HG02870 (cell line): ENCODE data around the gene FAF1.
A peak's percentile ranks its signal among the peaks of the same experiment; 100 is the strongest.
"Not testable (repeated sequence)": the region's sequence is repeated elsewhere in the genome, so short reads cannot be mapped to it uniquely, and the experiment has no call there.

Experiments
- ATAC-seq: cut with Tn5 transposase; IDR thresholded peaks from one replicate; pipeline ENCODE4 v1.9.1; 2021; ENCODE audit warnings: mild to moderate bottlenecking, moderate library complexity; ENCODE audit not compliant: unreplicated experiment

The FAF1 gene

DNA sequence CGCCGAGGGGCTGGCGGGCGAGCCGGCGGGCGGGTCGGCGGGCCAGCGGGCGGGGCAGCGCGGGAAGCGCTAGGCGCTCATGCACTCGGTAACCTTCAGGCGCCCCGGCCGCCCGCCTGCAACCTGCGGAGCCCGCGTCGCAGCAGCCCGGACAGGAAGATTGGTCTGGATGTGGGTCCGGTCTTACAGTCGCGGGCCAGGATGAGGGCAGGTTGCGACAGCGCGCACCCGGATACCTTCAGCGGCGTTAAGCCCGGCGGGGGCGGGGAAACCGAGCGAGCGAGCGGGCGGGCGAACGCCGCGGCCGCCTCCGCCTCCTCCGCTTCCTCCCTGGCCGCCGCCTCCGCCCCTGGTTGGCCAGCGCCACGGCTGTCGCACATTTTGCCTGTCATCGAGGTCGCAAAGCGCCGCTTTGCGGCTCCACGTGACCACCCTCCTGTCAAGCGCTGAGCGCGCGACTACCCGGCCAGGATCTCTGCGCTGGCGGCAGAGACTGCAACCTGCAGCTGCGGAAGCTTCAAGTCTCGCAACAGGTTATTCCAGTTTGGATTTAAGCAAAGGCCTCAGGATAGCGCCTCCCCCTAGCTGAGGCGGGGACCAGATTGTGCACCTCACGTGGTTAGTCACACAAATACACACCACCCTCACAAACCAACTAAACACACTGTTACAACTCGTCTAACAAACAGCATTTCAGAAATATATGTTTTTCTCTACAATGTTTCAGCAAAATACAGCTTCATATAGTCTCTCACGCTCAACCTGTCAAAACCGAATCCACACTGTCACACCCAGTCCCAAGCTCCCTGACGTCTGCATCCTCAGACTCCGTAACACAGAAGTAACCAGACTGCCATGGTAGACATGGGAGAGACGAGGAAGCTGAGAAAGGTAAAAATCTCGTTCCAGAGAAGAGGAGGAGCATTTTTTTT, at the start of gene FAF1:
Gene FAF1 (minus strand): TSS at position 355 of the 932 bp plus-strand sequence. CDS start 456 bp downstream, outside the sequence.
- ATAC-seq = peak; percentile 83

DNA sequence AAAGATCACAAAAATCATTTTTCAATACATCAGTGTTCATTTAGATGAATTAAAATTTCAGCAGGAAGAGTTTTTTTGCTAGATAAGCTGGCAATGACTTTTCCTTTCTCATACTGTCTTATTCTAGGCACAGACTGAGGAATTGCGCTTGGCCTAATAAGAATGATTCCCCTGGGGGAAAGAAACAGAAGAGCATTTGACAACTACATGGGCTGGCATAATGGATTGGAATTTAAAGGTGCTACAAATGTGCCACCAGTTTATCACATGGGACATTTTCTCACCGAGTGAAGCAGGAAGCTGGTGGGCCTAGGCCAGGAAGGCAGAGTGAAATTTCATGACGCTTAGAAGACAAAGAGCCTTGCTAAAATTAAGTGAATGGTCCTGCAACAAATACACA, 49.3 kb upstream of the FAF1 start:
- ATAC-seq = no peak

DNA sequence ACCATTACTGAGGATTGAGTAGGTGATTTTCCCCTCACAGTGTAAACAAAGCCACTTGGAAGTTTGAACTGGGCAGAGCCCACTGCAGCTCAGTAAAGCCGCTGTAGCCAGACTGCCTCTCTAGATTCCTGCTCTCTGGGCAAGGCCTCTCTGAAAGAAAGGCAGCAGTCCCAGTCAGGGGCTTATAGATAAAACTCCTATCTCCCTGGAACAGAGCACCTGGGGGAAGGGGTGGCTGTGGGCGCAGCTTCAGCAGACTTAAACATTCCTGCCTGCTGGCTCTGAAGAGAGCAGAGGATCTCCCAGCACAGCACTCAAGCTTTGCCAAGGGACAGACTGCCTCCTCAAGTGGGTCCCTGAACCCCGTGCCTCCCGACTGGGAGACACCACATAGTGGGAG, 45.5 kb upstream of the FAF1 start:
- ATAC-seq = not testable (repeated sequence)

DNA sequence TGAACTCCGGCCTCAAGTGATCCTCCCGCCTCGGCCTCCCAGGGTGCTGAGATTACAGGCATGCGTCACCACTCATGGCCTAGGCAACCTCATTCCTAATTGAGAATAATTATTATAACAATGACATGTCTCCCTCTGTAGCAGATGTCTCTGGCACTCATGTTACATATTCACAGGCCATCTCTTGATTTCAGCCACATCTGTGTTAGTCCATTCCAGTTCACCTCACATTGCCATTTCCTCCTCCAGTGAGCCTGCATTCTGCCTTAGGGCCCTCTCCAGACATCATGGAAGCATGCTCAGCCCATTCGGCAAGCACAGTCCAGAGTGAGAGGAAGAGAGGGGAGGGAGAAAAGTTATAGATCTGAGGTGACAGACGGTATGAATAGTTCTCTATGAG, 42.4 kb upstream of the FAF1 start:
- ATAC-seq = no peak

DNA sequence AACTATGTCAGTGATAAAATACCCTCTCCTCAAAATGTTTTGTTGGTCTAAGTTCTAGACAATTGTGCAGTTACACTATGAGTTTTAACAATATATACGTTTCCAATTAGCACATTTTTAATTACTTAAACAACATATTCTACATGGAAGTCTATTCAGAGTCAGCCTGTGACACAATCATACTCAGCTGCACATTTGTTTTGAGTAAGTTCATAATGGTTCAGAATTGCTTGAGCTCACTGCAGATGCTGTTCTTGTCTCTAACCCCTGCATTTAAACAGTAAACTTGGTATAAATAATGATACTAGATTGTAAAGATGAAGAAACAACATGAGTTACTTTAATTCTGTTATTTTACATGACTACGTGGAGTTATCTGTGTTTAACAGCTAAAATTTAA, 40.6 kb upstream of the FAF1 start:
- peak; percentile 35 for ATAC-seq

DNA sequence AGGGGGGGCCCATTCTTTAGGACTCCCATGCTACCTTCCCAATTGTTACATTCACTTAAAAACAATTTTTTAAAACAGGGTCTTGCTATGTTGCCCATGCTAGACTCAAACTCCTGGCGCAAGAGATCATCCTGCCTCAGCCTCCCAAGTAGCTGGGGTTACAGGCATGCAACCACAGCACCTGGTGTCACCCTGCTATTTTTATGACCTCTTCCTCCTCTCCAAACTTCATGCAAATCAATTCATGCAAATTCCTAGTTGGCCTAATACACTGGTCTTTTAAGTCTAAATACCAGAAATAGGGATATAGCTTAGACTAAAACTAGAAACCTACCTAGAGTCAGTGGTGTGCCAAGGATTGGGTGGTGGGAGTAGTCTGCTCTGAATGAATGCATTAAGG, 40.1 kb upstream of the FAF1 start:
- ATAC-seq = peak; percentile 63

DNA sequence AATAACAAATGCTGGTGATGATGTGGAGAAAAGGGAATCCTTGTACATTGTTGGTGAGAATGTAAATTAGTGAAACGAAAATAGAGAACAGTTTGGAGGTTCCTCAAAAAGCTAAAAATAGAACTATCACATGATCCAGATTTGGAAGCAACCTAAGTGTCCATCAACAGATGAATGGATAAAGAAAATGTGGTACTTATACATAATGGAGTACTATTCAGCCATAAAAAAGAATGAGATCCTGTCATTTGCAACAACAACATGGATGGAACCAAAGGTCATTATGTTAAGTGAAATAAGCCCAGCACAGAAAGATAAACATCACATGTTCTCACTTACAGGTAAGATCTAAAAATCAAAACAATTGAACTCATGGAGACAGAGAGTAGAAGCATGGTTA, 39.3 kb upstream of the FAF1 start:
- ATAC-seq = not testable (repeated sequence)

GRCh38 chr1:50996083-50996482, 36.0 kb upstream of the FAF1 start:
- no peak for ATAC-seq

DNA sequence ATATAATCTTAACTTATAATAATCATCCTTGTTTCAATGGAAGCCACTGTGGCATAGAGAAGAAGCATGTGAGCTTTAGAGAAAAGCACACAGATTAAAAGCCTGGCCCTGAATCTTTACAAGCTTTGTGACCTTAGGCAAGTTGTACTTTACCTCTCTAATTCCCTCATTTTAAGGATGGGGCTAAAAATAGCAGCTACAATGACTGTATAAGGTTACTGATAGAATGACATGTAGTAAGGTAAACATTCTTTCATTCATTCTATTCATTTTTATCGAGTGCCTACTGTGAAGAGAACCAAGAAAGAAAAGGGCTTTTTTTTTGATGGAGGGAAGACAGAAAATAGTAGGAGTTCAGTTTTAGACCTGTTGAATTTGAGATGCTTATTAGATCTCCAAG, 35.6 kb upstream of the FAF1 start:
- ATAC-seq = no peak

- no peak for ATAC-seq
These were observed 34.9 kb upstream of the FAF1 start for GRCh38 chr1:50994997-50995396.

GRCh38 chr1:50993645-50994044, 33.6 kb upstream of the FAF1 start:
- ATAC-seq = no peak

DNA sequence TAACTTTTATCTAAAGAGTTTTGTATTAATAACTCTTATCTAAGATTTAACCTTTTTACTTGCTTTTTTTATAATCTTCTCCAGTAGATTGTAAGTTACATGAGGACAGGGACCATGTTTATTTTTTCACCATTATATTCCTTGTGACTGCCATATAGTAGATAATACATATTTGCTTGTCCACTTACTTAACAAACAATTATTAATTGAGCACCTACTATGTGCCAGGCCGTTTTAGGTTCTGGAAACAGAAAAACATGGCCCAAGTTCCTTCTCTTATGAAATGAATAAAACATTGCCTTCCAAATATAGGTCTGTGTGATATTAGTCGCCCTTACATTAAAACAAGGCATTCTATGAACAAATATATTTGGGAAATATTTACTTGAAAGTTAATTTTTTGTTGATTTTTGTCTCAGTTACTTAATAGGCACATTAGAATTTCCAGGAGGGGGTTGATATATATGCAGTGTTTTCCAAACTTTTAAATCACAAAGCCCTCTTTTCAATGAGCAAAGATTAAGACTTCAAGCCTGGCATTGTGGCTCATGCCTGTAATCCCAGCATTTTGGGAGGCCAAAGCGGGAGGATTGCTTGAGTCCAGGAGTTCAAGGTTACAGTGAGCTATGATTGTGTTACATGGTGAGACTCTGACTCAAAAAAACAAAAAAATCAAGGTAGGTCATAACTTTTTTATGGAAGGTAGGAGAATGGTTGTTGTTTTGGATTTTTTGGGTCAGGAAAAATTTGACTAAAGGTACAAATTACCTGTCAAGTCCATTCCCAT, 32.7 kb upstream of the FAF1 start:
- no peak for ATAC-seq

- no peak for ATAC-seq
These were observed 29.6 kb upstream of the FAF1 start for GRCh38 chr1:50989694-50990093.

DNA sequence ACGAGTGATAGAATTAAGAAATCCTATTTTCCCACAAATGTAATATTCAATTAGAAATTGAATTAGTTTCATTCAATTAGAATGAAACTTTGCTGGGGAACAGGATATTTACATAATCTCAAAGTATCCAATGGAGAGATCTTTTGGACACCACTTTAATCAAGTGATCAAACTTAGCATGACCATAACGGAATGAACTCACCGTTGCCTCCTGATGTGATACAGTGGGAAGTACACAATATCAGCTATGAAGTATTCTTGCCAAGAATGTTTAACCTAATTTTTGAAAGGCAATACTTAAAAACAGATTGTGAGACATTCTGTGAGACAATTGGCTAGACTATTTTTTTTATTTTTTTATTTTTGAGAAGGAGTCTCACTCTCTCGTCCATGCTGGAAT, 26.6 kb upstream of the FAF1 start:
- no peak for ATAC-seq

- no peak for ATAC-seq
These were observed 25.0 kb upstream of the FAF1 start for GRCh38 chr1:50985094-50985493.

DNA sequence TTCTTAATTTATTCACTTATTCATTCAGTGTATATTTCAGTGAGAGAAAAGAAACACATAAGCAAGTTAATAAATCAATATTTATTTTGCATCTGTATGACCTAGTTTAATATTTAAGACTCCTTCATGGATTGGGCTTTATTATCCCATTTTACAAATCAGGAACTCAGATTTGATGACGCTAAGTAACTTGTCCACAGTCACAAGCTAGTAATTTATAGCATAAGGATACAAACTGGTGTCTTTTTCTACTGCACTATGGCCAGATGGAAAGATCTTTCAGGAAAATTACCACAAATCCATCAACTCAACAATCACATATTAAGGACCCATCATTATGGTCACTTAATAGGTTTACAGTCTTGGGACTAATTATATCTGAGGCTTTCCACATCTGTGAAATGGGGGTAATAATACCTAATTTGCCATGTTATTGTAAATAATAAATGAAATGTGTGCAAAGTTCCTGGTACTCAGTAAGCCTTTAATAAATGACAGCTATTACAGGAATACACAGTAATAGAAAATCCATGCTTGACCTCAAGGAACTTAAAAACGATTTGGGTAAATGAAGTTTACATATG, 23.2 kb upstream of the FAF1 start:
- no peak for ATAC-seq

DNA sequence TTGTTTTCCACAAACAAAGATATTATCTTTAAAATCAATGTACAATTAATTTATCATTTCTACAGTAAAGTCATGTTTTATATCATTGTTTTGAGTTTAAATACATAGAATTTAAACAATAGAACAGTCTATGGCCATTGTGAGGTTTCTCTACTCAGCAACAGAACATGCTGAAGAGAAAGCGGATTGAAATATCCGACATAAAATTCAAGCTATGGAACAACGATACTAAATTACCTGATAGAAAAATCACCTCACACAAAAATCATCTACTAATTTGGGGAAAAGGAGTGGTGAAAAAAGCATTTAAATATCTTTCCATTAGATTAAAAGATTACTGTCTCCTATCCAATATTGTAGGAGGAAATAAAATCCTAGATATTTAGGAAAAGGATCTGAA, 22.5 kb upstream of the FAF1 start:
- ATAC-seq = no peak

DNA sequence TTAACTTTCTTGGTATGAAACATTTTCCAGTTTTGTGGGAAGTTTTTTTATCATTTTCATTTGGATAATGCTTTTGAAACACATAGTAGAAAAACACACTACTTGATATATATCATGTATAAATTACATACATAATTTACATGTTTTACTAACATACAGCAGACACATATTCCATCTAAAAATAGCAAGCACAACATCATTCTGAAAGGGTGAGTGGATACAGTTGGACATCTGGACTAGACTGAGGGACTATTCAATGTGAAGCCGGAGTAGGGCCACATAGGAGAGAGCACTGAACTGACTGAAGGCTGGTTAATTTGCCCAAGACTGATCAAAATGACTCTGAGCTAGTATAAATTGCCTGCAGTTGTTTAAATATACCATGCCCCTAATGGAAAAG, 21.7 kb upstream of the FAF1 start:
- ATAC-seq = no peak

- ATAC-seq = no peak
These were observed 20.4 kb upstream of the FAF1 start for GRCh38 chr1:50980505-50980904.

- ATAC-seq = no peak
These were observed 19.9 kb upstream of the FAF1 start for GRCh38 chr1:50979937-50980336.
